HUES6 (cell line): ENCODE data around the gene ZCCHC7.

ENCODE experiments used
- H3K27ac ChIP-seq: 2 replicates; pipeline ENCODE4 v1.7.0; 2013; ENCODE audit warnings: low read depth, mild to moderate bottlenecking, low read length, inconsistent platforms
- H3K27me3 ChIP-seq: 2 replicates; pipeline ENCODE4 v1.6.1; 2013; ENCODE audit warnings: low read length; ENCODE audit not compliant: control insufficient read depth, insufficient read depth
- H3K36me3 ChIP-seq: 2 replicates; pipeline ENCODE4 v1.6.1; 2013; ENCODE audit warnings: low read length; ENCODE audit not compliant: control insufficient read depth, insufficient read depth
- H3K4me1 ChIP-seq: 2 replicates; pipeline ENCODE4 v1.6.1; 2013; ENCODE audit warnings: low read length; ENCODE audit not compliant: control insufficient read depth, insufficient read depth
- H3K4me3 ChIP-seq: 2 replicates; pipeline ENCODE4 v1.5.1; 2013; ENCODE audit warnings: low read depth, low read length
- H3K9ac ChIP-seq: one replicate; pipeline ENCODE4 v1.6.1; 2013; ENCODE audit warnings: mild to moderate bottlenecking, low read length
- H3K9me3 ChIP-seq: 2 replicates; pipeline ENCODE4 v1.6.1; 2013; ENCODE audit warnings: low read depth, low read length; ENCODE audit not compliant: control insufficient read depth, insufficient read depth

The ZCCHC7 gene

DNA sequence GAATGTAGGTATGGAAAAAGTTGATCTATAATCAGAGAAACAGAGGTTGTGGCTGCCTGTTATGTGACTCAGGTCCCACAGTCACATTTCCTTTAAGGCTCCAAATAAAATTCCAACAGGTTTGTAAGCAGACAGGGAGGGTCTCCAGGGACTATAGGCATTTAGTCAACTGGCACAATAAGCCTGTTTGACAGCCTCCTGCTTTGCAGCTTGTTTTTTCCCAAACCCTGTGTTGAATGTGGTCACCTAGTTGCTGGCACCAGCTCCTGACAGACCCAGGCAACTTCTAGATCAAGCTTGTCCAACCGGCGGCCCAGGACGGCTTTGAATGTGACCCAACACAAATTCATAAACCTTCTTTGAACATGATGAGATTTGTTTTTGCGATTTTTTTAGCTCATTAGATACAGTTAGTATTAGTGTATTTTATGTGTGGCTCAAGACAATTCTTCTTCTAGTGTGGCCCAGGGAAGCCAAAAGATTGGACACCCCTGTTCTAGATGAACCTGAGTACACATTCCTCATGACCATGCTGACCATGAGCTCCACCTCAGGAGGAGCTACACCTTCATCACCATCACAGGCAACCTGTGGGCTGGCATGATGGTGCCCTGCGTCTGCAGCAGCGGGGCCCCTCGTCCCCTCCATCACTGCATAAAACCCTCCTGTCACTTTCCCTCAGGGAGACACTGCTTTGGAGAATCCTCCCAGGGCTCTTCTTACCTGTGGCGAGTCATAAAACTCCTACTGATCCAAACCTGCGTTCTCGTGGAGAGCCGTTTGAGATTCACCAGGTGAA is 286.4 kb downstream of the ZCCHC7 start:
- Histone ChIP-seq H3K9me3 (no peaks in the 10 kb centered on the region), H3K27ac (no peak overlapping the region), H3K27me3 (no peaks in the 10 kb centered on the region), H3K4me1 (peaks cover 4% of the 10 kb centered on the region; the same call in 1 of the 2 replicates), H3K36me3 (no peaks in the 10 kb centered on the region), H3K9ac (no peak overlapping the region), H3K4me3 (no peak overlapping the region)

DNA sequence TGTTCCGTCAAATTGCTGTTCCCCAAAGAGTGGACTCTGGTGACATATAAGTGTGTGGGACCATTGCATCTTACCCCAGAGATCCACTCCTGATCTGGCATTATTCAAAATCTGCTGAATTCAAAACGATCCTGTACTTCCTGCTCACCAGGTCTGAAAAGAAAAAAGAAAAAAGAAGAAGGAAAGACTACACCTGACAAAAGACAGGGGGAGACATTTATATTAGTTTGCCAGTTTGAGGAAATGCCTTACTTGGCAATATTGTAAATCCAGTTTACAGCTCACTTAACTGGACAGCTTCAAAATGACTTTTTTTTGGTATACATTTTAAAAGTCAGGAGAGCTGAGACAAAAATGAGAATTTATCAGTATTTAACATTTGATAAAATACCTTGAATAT is 287.1 kb downstream of the ZCCHC7 start:
- no peaks in the 10 kb centered on the region for H3K27me3 ChIP-seq
- no peak overlapping the region for H3K4me3 ChIP-seq
- H3K4me1 ChIP-seq, result peaks cover 4% of the 10 kb centered on the region; the same call in 1 of the 2 replicates
- no peak overlapping the region for H3K27ac ChIP-seq
- H3K9me3 ChIP-seq, result no peaks in the 10 kb centered on the region
- H3K9ac ChIP-seq, result no peak overlapping the region
- no peaks in the 10 kb centered on the region for H3K36me3 ChIP-seq
